ENCODE data around the gene CENPS. TPM values are rescaled to one million over a fixed set of nuclear protein-coding genes. Genes with fewer than 3 reads are reported as not detected.

The CENPS gene
- total and polyA plus RNA-seq, 2 of the 13 experiments (the other 11 are each of a cell fraction or from before 2014, with no cell fraction given) = 3.3 to 22.0 TPM

GRCh38 chr1:10430216-10431069, at the start of gene CENPS (continued):
- peak; percentile 60 for TF ChIP-seq DBP (CRISPR knock-in tag; IDR thresholded peaks at IDR 0.05; ENCODE audit: not compliant biosample characterization)
- no peak for TF ChIP-seq SRSF9 (IDR thresholded peaks at IDR 0.05; ENCODE audit: borderline replicate concordance, insufficient read depth, low read depth, low read length, poor library complexity, severe bottlenecking)
- TF ChIP-seq, protein P1, sequence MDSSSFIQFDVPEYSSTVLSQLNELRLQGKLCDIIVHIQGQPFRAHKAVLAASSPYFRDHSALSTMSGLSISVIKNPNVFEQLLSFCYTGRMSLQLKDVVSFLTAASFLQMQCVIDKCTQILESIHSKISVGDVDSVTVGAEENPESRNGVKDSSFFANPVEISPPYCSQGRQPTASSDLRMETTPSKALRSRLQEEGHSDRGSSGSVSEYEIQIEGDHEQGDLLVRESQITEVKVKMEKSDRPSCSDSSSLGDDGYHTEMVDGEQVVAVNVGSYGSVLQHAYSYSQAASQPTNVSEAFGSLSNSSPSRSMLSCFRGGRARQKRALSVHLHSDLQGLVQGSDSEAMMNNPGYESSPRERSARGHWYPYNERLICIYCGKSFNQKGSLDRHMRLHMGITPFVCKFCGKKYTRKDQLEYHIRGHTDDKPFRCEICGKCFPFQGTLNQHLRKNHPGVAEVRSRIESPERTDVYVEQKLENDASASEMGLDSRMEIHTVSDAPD (CRISPR knock-in tag; IDR thresholded peaks at IDR 0.05) = peak; percentile 76; the same call in 1 of the 2 replicates
- no peak for TF ChIP-seq GPBP1L1 (CRISPR knock-in tag; IDR thresholded peaks at IDR 0.05)
- TF ChIP-seq BORCS8-MEF2B (CRISPR knock-in tag; IDR thresholded peaks at IDR 0.05) = peak; percentile 99
- TF ChIP-seq, protein P2, sequence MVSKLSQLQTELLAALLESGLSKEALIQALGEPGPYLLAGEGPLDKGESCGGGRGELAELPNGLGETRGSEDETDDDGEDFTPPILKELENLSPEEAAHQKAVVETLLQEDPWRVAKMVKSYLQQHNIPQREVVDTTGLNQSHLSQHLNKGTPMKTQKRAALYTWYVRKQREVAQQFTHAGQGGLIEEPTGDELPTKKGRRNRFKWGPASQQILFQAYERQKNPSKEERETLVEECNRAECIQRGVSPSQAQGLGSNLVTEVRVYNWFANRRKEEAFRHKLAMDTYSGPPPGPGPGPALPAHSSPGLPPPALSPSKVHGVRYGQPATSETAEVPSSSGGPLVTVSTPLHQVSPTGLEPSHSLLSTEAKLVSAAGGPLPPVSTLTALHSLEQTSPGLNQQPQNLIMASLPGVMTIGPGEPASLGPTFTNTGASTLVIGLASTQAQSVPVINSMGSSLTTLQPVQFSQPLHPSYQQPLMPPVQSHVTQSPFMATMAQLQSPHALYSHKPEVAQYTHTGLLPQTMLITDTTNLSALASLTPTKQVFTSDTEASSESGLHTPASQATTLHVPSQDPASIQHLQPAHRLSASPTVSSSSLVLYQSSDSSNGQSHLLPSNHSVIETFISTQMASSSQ (IDR thresholded peaks at IDR 0.05; ENCODE audit: low read depth) = no peak
- TF ChIP-seq, protein P2 (CRISPR knock-in tag; IDR thresholded peaks at IDR 0.05; ENCODE audit: borderline replicate concordance) = peak; percentile 69; the same call in 1 of the 2 replicates
- no peak for TF ChIP-seq CEBPG (CRISPR knock-in tag; IDR thresholded peaks at IDR 0.05)
- TF ChIP-seq, protein P3, sequence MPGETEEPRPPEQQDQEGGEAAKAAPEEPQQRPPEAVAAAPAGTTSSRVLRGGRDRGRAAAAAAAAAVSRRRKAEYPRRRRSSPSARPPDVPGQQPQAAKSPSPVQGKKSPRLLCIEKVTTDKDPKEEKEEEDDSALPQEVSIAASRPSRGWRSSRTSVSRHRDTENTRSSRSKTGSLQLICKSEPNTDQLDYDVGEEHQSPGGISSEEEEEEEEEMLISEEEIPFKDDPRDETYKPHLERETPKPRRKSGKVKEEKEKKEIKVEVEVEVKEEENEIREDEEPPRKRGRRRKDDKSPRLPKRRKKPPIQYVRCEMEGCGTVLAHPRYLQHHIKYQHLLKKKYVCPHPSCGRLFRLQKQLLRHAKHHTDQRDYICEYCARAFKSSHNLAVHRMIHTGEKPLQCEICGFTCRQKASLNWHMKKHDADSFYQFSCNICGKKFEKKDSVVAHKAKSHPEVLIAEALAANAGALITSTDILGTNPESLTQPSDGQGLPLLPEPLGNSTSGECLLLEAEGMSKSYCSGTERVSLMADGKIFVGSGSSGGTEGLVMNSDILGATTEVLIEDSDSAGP (CRISPR knock-in tag; IDR thresholded peaks at IDR 0.05; ENCODE audit: borderline replicate concordance) = peak; percentile 96
- TF ChIP-seq NFIB (CRISPR knock-in tag; IDR thresholded peaks at IDR 0.05; ENCODE audit: borderline replicate concordance) = no peak
- TF ChIP-seq FOXK1 (CRISPR knock-in tag; IDR thresholded peaks at IDR 0.05; ENCODE audit: borderline replicate concordance, low read depth) = peak; percentile 60
- TF ChIP-seq ZNF496 (CRISPR knock-in tag; IDR thresholded peaks at IDR 0.05; ENCODE audit: insufficient replicate concordance) = peak; percentile 56
- no peak for TF ChIP-seq TCF12 (IDR thresholded peaks at IDR 0.05)
- peak; percentile 79 for TF ChIP-seq TCF12 (CRISPR knock-in tag; IDR thresholded peaks at IDR 0.05)
- TF ChIP-seq, protein P4, sequence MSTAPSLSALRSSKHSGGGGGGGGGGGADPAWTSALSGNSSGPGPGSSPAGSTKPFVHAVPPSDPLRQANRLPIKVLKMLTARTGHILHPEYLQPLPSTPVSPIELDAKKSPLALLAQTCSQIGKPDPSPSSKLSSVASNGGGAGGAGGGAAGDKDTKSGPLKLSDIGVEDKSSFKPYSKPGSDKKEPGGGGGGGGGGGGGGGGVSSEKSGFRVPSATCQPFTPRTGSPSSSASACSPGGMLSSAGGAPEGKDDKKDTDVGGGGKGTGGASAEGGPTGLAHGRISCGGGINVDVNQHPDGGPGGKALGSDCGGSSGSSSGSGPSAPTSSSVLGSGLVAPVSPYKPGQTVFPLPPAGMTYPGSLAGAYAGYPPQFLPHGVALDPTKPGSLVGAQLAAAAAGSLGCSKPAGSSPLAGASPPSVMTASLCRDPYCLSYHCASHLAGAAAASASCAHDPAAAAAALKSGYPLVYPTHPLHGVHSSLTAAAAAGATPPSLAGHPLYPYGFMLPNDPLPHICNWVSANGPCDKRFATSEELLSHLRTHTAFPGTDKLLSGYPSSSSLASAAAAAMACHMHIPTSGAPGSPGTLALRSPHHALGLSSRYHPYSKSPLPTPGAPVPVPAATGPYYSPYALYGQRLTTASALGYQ (CRISPR knock-in tag; IDR thresholded peaks at IDR 0.05) = no peak; the same call in 1 of the 2 replicates
- peak; percentile 74; the same call in 1 of the 2 replicates for TF ChIP-seq ZMAT3 (CRISPR knock-in tag; conservative IDR thresholded peaks at IDR 0.05)
